Vagina (tissue), 2 donors: ENCODE data around the gene ACSS2. TPM values are rescaled to one million over a fixed set of nuclear protein-coding genes. Genes with fewer than 3 reads are reported as not detected.

Source experiments
- DNase-seq, 2 donors: peaks; one replicate each; pipeline ENCODE4 v3.0.0-alpha.2; 2017; ENCODE audit errors: extremely low spot score in 2 of 2
- H3K27ac ChIP-seq: fragments of 200-600 bp; sonication (generic); one replicate; pipeline ENCODE4 v1.5.1; 2019
- H3K27me3 ChIP-seq: fragments of 200-600 bp; sonication (generic); one replicate; pipeline ENCODE4 v1.5.1; 2019
- H3K36me3 ChIP-seq, 2 donors: fragments of 200-600 bp; sonication (generic); one replicate each; pipeline ENCODE4 v1.5.1; 2017 to 2019
- H3K4me1 ChIP-seq: fragments of 200-600 bp; sonication (generic); one replicate; pipeline ENCODE4 v1.5.1; 2019
- H3K4me3 ChIP-seq, 2 donors: fragments of 200-600 bp; sonication (generic); 1 replicate in 1 of 2; 2 replicates in 1 of 2; pipeline ENCODE4 v1.5.1; 2016 to 2019
- H3K9me3 ChIP-seq: fragments of 200-600 bp; sonication (generic); one replicate; pipeline ENCODE4 v1.5.1; 2019
- CTCF ChIP-seq, 3 experiments: fragments of 450-650 bp in 2 of 3; fragments of 200-600 bp in 1 of 3; sonication (generic) in 1 of 3; IDR thresholded peaks; one replicate each; pipeline ENCODE4 v1.5.1; 2017 to 2019; ENCODE audit warnings: antibody characterized with exemption in 3 of 3, mild to moderate bottlenecking in 2 of 3, moderate library complexity in 2 of 3
- POLR2A ChIP-seq, 2 donors: fragments of 450-650 bp; IDR thresholded peaks; one replicate each; pipeline ENCODE4 v1.6.1; 2017; ENCODE audit warnings: antibody characterized with exemption in 2 of 2, mild to moderate bottlenecking in 2 of 2, moderate library complexity in 2 of 2
- POLR2AphosphoS5 ChIP-seq, 2 donors: sonication (generic); formaldehyde crosslinking; IDR thresholded peaks; one replicate each; pipeline ENCODE4 v1.9.0; 2017; ENCODE audit warnings: antibody characterized with exemption in 2 of 2, mild to moderate bottlenecking in 2 of 2, low read depth in 1 of 2; ENCODE audit not compliant: insufficient read depth in 1 of 2
- intact Hi-C: fragments of 100-400 bp; cut with DNase I; formaldehyde crosslinking; loops from one replicate; pipeline ENCODE4 v1.15.1; 2023
- total RNA-seq: library from RNA; depleted of rRNA; stranded (reverse); fragments of >200 nt; gene quantifications from one replicate; pipeline ENCODE4 v1.2.3, GENCODE V29; 2016

ACSS2 gene
- 56.2 TPM for total RNA-seq

DNA sequence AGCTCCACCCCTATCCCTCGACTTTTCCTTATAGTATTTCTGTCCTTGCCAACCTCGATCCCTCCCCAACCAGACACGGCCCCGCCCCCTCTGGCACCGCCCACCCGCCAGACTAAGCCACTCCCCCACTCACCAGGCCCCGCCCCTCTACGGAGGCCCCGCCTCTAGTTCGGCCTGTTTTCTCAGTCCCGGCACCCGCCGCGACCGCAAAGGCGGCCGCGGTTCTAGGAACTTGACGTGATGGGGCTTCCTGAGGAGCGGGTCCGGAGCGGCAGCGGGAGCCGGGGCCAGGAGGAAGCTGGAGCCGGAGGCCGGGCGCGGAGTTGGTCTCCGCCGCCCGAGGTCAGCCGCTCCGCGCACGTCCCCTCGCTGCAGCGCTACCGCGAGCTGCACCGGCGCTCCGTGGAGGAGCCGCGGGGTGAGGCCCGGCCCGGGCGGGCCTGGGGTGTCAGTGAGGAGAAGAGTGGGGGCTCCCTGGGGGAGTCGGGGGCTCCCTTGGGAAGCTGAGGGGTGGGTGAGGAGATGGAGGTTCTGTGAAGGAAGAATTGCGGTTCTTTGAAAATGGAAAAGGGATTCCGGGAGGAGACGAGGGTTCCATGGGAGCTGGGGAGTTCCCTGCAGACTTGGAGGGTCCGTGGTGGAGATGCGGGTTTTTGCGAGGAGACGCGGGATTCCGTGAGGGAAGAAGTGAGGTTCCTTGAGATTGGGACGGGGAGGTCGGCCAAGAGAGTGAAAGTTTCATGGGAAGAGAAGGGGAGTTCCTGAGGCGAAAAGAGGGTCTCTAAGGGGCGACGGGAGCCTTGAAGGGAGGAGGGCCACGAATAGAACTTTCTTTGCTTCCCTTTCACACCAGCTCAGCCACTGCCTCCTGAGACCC, at the start of gene ACSS2:
TSS of gene ACSS2 (plus strand) at position 207 of the 877 bp plus-strand sequence. CDS start at position 241, 34 bp downstream.
- H3K4me3 ChIP-seq = peak within 1 kb of the TSS; percentile 91 to 96
- peak within 1 kb of the TSS; percentile 96 for H3K27ac ChIP-seq
- H3K9me3 ChIP-seq = no peaks in the 10 kb centered on the region
- TF ChIP-seq POLR2AphosphoS5 (IDR thresholded peaks at IDR 0.05; ENCODE audit: insufficient read depth in 1 of 2, low read depth in 1 of 2) (peak in 1 of 2 donors; percentile 78), CTCF (IDR thresholded peaks at IDR 0.05) (no peak), POLR2A (IDR thresholded peaks at IDR 0.05) (no peak)
- no peaks in the 10 kb centered on the region for H3K36me3 ChIP-seq
- no peaks in the 10 kb centered on the region for H3K27me3 ChIP-seq
- intact Hi-C loops = no loop called here
- DNase-seq = no peak
- H3K4me1 ChIP-seq = peaks cover 62% of the 10 kb centered on the region

DNA sequence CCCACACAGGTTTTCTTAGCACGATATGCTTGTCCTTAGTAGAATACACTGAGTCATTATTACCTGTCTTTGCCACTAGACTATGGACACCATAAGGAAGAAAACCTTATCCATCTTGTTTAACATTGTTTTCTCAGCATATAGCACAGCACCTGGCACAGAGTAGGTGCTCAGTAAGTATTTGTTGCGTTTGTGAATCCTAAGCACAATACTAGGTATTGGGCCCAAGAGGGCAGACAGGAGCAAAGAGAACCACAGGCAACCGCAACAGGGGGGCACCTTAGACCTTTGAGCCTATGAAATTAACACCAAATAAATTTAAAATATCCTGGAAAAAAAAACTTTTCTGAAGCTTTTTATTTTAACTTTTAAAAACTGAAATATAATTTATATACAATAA, 47.2 kb upstream of the ACSS2 start:
- Histone ChIP-seq H3K36me3 (no peaks in the 10 kb centered on the region), H3K27me3 (no peaks in the 10 kb centered on the region), H3K27ac (no peak overlapping the region), H3K4me1 (peaks cover 4% of the 10 kb centered on the region), H3K4me3 (no peak overlapping the region), H3K9me3 (no peaks in the 10 kb centered on the region)
- no peak for DNase-seq
- no peak for TF ChIP-seq POLR2AphosphoS5 (IDR thresholded peaks at IDR 0.05; ENCODE audit: insufficient read depth in 1 of 2, low read depth in 1 of 2)
- TF ChIP-seq CTCF (IDR thresholded peaks at IDR 0.05) = no peak
- no peak for TF ChIP-seq POLR2A (IDR thresholded peaks at IDR 0.05)
- intact Hi-C loops = no loop called here

GRCh38 chr20:34831936-34832335, 44.5 kb upstream of the ACSS2 start:
- Histone ChIP-seq H3K4me1 (no peaks in the 10 kb centered on the region), H3K36me3 (no peaks in the 10 kb centered on the region), H3K27me3 (no peaks in the 10 kb centered on the region), H3K9me3 (no peaks in the 10 kb centered on the region), H3K27ac (no peak overlapping the region), H3K4me3 (no peak overlapping the region)
- intact Hi-C loops = no loop called here
- TF ChIP-seq POLR2AphosphoS5 (IDR thresholded peaks at IDR 0.05; ENCODE audit: insufficient read depth in 1 of 2, low read depth in 1 of 2) (no peak), POLR2A (IDR thresholded peaks at IDR 0.05) (no peak), CTCF (IDR thresholded peaks at IDR 0.05) (no peak)
- no peak for DNase-seq

GRCh38 chr20:34834459-34834893, 41.9 kb upstream of the ACSS2 start:
- no peak overlapping the region for H3K27ac ChIP-seq
- intact Hi-C loops = no loop called here
- TF ChIP-seq CTCF (IDR thresholded peaks at IDR 0.05) = peak in 2 of 3 experiments; percentile 20 to 21
- no peak for TF ChIP-seq POLR2AphosphoS5 (IDR thresholded peaks at IDR 0.05; ENCODE audit: insufficient read depth in 1 of 2, low read depth in 1 of 2)

GRCh38 chr20:34842143-34842542, 34.3 kb upstream of the ACSS2 start:
- H3K27ac ChIP-seq = no peak overlapping the region
- DNase-seq = no peak
- H3K4me3 ChIP-seq = no peak overlapping the region
- H3K9me3 ChIP-seq = no peaks in the 10 kb centered on the region
- H3K36me3 ChIP-seq = no peaks in the 10 kb centered on the region
- no peaks in the 10 kb centered on the region for H3K27me3 ChIP-seq
- TF ChIP-seq POLR2A (IDR thresholded peaks at IDR 0.05) (no peak), POLR2AphosphoS5 (IDR thresholded peaks at IDR 0.05; ENCODE audit: insufficient read depth in 1 of 2, low read depth in 1 of 2) (no peak), CTCF (IDR thresholded peaks at IDR 0.05) (no peak)
- intact Hi-C loops = no loop called here
- no peaks in the 10 kb centered on the region for H3K4me1 ChIP-seq

More at GRCh38 chr20:34834459-34834893, 41.9 kb upstream of the ACSS2 start:
- no peak for DNase-seq
- no peaks in the 10 kb centered on the region for H3K27me3 ChIP-seq
- H3K4me3 ChIP-seq = no peak overlapping the region
- H3K36me3 ChIP-seq = no peaks in the 10 kb centered on the region
- no peaks in the 10 kb centered on the region for H3K9me3 ChIP-seq
- H3K4me1 ChIP-seq = no peaks in the 10 kb centered on the region
